ENCODE results near the gene ST6GALNAC6.
A peak's percentile ranks its signal among the peaks of the same experiment; 100 is the strongest.

Gene ST6GALNAC6

GRCh38 chr9:127931092-127931881, 31.9 kb upstream of the ST6GALNAC6 start:
- DNase-seq = no peak

- peak; percentile 81 for DNase-seq
Observed at GRCh38 chr9:127930231-127931091, 31.1 kb upstream of the ST6GALNAC6 start, which contains the start of gene PIP5KL1. Gene PIP5KL1, minus strand, starts transcription at chr9:127930777. Its CDS starts 25 bp downstream, at chr9:127930752.

GRCh38 chr9:127929625-127929979, 30.2 kb upstream of the ST6GALNAC6 start:
- DNase-seq = no peak

DNA sequence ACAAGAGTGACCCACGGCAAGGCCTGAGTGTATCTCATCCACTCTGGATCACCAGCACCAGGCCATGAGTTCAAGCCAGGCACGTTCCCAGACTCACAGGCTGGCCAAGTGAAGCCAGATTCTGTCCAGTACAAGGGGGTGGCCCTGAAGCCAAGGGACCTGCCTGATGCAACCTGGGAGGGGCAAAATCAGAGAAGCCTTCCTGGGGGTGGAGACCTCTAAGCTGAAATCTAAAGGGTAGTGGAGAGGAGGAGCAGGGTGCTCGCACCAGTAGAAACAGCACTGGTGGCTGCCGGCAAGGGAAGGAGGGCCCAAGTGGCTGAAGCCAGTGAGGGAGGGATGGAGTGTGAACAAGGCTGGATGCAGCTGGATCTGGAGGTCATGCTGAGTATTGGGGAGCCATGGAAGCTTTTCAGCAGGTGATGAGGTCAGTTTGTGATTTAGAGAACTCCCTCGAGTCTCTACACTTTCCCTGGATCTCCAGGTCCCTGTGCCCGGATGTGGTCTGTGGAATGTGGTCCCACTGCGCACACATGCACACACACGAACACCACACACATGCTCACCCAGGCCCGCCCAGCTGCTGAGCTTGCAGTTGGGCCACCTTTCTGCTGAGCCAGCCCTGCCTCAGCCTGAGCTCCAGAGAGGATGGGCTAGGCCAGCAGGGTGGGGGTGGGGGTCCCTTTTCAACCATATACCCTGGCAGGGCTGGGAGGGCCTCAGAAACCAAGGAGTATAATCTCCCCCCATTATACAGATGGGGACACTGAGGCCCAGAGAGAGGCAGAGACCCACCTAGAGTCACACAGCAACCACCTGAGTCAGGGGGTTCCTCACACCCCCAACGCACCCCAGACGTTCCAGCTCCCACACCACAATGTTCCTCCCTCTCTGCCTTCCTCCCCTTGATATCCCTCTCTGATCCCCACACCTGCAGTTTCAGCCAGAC, 29.5 kb upstream of the ST6GALNAC6 start:
- DNase-seq = no peak

DNA sequence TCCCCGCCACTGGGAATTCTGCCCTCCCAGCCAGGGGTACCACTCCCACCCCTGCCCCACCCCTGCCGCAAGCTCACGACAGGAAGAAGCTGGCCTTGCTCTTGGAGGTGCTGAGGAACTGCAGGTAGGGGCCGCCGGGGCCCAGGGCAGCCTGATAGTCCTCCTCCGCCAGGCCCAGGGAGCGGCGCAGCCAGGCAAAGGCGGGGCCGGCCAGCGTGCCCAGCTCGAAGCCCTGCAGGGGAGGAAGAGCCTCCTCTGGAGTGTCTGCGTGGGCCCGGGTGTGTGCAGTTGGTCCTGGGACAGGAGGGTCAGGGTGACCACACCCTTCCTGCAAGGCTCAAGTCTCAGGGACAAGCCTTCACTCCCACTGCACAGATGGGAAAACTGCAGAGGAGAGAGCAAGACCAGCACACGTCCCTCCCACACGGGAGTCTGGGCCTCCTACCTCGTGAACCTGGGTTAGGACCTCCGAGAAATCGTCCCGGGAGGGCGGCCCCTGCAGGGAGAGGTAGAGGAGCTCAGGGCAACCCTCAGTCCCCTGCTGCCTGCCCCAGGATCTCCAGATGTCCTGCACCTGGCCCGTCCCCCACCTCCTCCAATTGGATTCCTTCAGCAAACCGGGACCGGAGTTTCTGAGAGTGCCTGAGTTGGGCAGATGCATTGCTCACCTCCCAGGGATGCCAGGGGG, 28.7 kb upstream of the ST6GALNAC6 start:
- DNase-seq = no peak

DNA sequence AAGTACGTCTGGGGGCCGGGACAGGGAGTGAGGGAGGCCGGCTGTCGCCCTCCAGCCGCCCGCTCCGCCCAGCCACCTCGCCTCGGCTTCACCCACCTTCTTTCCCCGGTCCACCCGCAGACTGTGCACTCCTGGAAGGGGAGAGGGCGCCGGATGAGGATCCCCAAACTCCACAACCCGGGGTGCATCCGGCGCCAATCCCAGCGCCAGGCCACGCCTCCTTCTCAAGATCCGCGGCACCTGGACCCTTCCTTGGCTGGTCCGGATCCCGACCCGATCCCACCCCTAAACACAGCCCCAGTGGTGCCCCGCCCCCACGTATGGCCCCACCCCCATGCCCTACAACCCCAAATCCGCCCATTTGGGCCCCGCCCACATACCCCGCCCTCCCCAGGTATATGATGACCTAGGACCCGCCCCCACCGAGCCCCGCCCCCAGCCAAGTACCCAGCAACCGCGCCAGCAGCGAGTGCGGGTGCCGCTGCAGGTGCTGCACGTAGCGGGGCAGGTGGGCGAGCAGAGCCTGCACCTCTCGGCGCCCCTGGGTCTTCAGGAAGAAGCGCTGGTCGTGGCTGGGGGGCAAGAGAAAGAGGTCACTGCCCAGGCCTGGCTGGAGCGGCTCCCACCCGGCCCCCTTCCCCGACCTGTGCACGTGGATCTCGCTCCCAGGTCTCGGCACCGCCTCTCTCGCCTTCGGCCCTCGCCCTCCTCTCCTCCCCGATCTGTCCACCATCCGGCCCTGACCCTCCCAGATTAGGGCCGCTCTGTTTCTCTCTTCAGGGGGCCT, 28.0 kb upstream of the ST6GALNAC6 start:
- no peak for DNase-seq

DNA sequence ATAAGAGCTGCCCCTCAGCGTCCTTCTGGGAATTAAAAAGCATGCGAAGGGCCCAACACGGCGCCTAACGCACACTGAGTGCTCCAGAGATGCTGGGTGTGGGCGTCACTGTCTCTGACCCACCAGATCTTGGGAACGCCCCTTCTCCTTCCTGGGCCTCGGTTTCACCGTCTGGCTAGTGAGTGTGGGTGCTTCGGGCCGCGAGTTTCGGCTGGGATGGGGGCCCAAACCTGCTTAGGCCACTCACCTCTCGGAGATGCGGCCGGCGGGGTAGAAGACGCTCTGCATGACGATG, 27.4 kb upstream of the ST6GALNAC6 start:
- DNase-seq = no peak

DNA sequence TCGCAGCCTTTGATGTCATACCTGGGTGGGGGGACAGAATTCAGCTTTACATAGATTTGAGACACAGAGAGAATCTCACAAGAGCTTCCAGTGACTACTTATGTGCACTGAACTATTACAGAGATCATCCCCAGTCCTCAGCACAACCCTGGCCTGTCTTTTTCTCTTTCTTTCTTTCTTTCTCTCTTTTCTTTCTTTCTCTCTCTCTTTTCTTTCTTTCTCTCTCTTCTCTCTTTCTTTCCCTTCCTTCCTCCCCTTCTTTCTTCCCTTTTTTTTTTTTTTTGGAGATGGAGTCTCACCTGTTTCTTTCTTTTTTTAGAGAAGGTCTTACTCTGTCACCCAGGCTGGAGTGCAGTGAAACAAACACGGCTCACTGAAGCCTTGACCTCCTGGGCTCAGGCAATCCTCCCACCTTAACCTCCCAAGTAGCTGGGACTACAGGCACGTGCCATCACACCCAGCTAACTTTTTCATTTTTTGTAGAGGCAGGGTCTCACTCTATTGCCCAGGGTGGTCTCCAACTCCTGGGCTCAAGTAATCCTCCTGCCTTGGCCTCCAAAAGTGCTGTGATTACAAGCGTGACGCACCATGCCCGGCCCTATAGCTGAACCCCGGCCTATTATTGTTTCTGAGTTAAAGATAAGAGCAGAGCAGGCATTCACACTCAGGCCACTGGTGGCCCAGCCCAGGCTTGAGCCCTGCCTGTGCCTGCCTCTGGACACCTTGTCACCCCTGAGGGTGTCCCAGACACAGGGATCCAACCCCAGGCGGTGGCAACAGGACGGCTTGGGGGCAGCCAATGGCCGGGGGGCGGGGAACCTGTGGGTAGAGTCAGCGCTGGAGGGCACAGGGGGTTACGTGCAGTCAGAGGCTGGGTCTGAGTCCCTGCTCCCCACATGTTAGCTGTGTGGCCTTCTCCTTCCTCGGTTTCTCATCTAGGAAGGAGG, 26.8 kb upstream of the ST6GALNAC6 start:
- DNase-seq = no peak

- DNase-seq = no peak
Observed at GRCh38 chr9:127924736-127925444, 25.5 kb upstream of the ST6GALNAC6 start.

- DNase-seq = no peak
Observed at GRCh38 chr9:127923771-127924170, 24.4 kb upstream of the ST6GALNAC6 start.

DNA sequence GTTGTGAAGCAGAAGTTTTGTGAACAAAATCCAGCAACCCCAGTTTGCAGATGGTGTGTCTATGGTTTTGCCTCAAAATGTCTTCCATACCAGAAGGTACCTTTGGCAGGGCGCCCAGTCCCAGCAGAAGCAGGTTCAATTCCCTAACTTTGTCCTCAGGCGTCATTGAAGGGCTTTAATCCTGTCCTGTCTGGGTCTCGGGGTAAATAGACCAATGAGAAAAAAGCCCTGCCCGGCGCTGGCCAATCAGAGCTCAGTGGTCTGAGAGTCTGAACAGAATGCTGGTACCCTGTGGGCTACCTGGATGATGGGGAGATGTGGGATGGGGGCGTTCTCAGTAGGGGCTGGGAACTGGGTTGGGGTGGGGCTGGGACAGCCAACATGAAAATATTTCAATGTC, 23.6 kb upstream of the ST6GALNAC6 start:
- DNase-seq = no peak

GRCh38 chr9:127921557-127922120, 22.2 kb upstream of the ST6GALNAC6 start:
- DNase-seq = peak; percentile 72

- no peak for DNase-seq
Observed at GRCh38 chr9:127920794-127921193, 21.4 kb upstream of the ST6GALNAC6 start.

GRCh38 chr9:127919253-127919815, 19.9 kb upstream of the ST6GALNAC6 start:
- DNase-seq = no peak

DNA sequence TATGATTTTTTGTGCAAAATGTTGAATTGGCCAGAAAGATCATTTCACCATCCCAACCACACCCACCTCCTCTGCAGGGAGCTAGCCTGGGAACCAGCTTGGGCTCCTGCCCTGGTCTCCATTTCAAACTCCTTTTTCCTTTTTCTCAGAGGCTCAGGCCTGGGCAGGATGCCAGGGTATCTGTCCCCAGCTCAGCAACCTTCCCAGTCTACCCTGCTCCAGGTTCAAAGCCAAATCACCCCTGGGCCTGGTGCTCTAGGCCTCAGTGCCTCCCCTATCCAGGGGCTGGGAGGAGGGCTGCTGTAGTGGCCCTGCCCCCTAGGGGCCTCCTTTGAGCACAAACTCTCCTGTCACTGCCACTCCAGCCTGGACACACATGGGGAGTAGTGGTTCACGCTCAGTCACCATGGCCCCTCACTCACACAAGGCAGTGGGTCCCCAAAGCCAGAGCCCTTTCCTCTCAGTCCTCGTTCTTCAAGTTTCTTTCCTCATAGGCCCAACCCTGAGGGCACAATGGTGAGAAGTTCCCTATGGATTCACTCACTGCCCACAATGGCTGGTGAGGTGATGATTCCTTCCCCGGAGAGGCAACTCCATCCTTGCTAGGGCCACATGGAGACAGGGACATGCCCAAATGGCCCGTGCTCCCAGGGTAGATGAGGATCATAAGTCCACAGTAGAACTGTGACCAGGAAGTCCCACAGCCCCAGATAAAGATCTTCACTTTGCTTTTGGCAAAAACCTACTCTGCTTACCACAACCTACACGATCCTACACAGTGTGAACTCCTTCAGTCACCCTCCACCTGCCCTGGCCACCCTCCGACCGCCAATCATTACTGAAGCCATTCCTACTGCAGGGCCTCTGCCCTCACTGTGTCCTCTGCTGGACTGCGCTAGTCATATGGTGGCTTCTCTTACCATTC, 19.0 kb upstream of the ST6GALNAC6 start:
- no peak for DNase-seq

DNA sequence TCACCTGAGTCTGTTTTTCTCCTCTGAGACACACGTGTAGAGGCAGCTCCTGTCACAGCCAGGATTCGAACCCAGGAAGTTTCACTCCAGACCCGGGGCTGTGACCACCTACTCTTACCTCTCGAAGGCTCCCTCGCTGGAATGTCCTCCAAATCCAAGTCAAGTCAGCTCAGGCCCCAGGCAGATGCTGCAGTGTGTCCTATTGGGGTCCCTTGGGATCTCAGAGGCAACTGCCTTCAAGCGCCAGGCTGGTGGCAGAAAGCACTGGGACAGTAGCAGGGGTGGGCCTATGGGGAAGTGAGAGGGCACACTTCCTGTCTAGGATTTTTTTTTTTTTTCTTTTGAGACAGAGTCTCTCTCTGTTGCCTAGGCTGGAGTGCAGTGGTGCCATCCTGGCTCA, 18.2 kb upstream of the ST6GALNAC6 start:
- no peak for DNase-seq

DNA sequence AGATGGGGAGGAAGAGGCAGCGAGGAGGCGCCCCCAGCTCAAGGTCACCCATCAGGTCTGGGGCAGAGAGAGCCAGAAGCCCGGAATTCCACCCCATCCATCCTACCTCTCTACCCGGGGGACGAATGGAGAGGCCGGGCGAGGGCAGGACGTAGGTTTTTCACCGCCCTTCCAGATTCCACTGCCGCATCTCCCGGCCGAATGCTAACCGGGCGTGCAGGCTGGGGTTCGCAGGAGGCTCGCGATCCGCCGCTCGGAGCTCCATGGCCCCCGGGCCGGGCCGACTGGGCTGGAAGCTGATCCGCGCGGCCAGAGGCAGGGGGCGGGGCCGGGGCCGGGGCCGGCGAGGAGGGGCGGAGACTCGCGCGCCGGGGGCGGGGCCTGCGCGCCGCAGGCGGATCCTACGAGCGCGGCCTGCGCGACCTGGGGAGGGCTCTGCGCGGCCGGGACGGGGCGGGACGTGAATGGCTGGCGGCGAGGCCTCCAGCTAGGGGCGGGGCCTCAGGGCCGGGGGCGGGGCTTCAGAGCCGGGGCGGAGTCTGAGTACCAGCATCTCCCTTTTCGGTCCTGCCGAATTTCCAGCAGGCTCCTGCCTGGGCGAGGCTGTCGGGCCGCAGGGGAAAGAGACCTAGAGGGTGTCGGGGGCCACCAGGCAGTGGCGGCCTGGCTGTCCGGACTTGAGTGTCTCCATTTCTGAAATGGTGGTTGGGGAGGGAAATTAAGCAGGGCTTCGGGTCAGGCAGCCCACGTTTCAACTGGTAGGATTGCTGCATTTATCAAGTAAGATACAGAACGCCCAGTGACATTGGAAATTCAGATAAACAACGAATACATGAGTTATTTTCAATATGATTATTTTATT, 17.5 kb upstream of the ST6GALNAC6 start, which contains the start of gene ST6GALNAC4:
Gene ST6GALNAC4, minus strand, starts transcription at position 322 of the 862 bp plus-strand sequence. CDS start 622 bp downstream, outside the sequence.
- peak; percentile 94 for DNase-seq
